GM12878 (cell line): ENCODE measurements around the gene C1orf50. TPM values are rescaled to one million over a fixed set of nuclear protein-coding genes. Genes with fewer than 3 reads are reported as not detected.

Experiments used
- ATAC-seq: fragments of 200-7000 bp; cut with Tn5 transposase; 3 replicates; pipeline ENCODE4 v1.9.1; 2020; ENCODE audit warnings: mild to moderate bottlenecking, moderate library complexity
- BruUV-seq: library from RNA; stranded (reverse); fragments of 400-500 nt; replicated peaks from 2 replicates; lab custom pipeline; 2021; lab: Mats Ljungman, UMichigan
- CTCF ChIA-PET: fragments of 300-600 bp; sonication (Branson Sonifier 250); formaldehyde crosslinking; extraction: SDS; loops from one replicate; lab custom pipeline; 2021; ENCODE audit warnings: inconsistent platforms; lab: Yijun Ruan, JAX
- POLR2A ChIA-PET: fragments of 350-600 bp; formaldehyde crosslinking; extraction: SDS; loops from one replicate; lab custom pipeline; 2021; ENCODE audit warnings: inconsistent platforms; lab: Charles Lee
- RAD21 ChIA-PET: fragments of 300-600 bp; sonication (Branson Sonifier 250); formaldehyde crosslinking; loops from one replicate; lab custom pipeline; 2023; ENCODE audit warnings: antibody characterized with exemption; ENCODE audit not compliant: unreplicated experiment; lab: Charles Lee
- SMC1A ChIA-PET: fragments of 300-600 bp; sonication (Branson Sonifier 250); formaldehyde crosslinking; loops from one replicate; lab custom pipeline; 2023; ENCODE audit not compliant: unreplicated experiment, uncharacterized antibody; lab: Charles Lee
- DNase-seq: peaks from one replicate; pipeline ENCODE4 v3.0.0-alpha.2; 2011; ENCODE audit warnings: low read depth, low spot score
- FAIRE-seq: peaks from 3 replicates; lab custom pipeline; 2011; peaks lifted over from hg19 to GRCh38; lab: Jason Lieb, UNC
- H2AFZ ChIP-seq: 2 replicates; pipeline ENCODE4 v1.6.0; 2011; ENCODE audit warnings: low read depth, low read length, control low read depth; ENCODE audit not compliant: control insufficient read depth
- H3K27ac ChIP-seq: 2 replicates; pipeline ENCODE4 v1.5.1; 2011; ENCODE audit warnings: control low read depth; ENCODE audit not compliant: control insufficient read depth, insufficient read depth
- H3K27me3 ChIP-seq, 2 experiments: replicated peaks in 1 of 2; 2 replicates each; pipeline versions ENCODE4 v1.6.0 to v1.6.1; 2011; ENCODE audit warnings: low read length in 1 of 2; ENCODE audit not compliant: control insufficient read depth in 2 of 2, insufficient read depth in 2 of 2
- H3K36me3 ChIP-seq, 2 experiments: 2 replicates each; pipeline ENCODE4 v1.5.1; 2011; ENCODE audit warnings: low read length in 1 of 2; ENCODE audit not compliant: control insufficient read depth in 2 of 2, insufficient read depth in 2 of 2
- H3K4me1 ChIP-seq: 2 replicates; pipeline ENCODE4 v1.6.1; 2011; ENCODE audit warnings: mild to moderate bottlenecking, low read length, moderate library complexity, mixed read lengths; ENCODE audit not compliant: control insufficient read depth, insufficient read depth
- H3K4me2 ChIP-seq: 2 replicates; pipeline ENCODE4 v1.6.0; 2011; ENCODE audit warnings: control low read depth; ENCODE audit not compliant: control insufficient read depth, insufficient read depth
- H3K4me3 ChIP-seq: fragments of 200-600 bp; sonication (generic); 2 replicates; pipeline ENCODE4 v1.5.1; 2016
- H3K79me2 ChIP-seq: 2 replicates; pipeline ENCODE4 v1.6.0; 2011; ENCODE audit warnings: low read length; ENCODE audit not compliant: control insufficient read depth, insufficient read depth
- H3K9ac ChIP-seq: 2 replicates; pipeline ENCODE4 v1.8.0; 2011; ENCODE audit warnings: low read length, control low read depth, mixed read lengths; ENCODE audit not compliant: control insufficient read depth, insufficient read depth
- H3K9me3 ChIP-seq: replicated peaks from 3 replicates; pipeline ENCODE4 v1.5.1; 2011; ENCODE audit warnings: mild to moderate bottlenecking, low read length; ENCODE audit not compliant: control insufficient read depth, insufficient read depth
- H4K20me1 ChIP-seq: 2 replicates; pipeline ENCODE4 v1.6.0; 2011; ENCODE audit not compliant: control insufficient read depth, insufficient read depth
- ASH2L ChIP-seq: fragments of 300-600, 200-600 bp; sonication (generic); IDR thresholded peaks from 2 replicates; pipeline ENCODE4 v1.6.1; 2017; ENCODE audit warnings: low read depth, mild to moderate bottlenecking, borderline replicate concordance
- BCL11A ChIP-seq: IDR thresholded peaks from 2 replicates; pipeline ENCODE4 v1.6.1; 2011; ENCODE audit warnings: low read depth, low read length
- CEBPB ChIP-seq, 2 experiments: fragments of 150-350 bp in 1 of 2; IDR thresholded peaks; 2 replicates each; pipeline ENCODE4 v1.6.1; 2012 to 2014; ENCODE audit warnings: low read depth in 2 of 2, low read length in 2 of 2, borderline replicate concordance in 1 of 2, inconsistent platforms in 1 of 2
- CHD4 ChIP-seq: fragments of 200-600 bp; sonication (generic); IDR thresholded peaks from 2 replicates; pipeline ENCODE4 v1.6.1; 2016; ENCODE audit warnings: mild to moderate bottlenecking
- CREM ChIP-seq: IDR thresholded peaks from 2 replicates; pipeline ENCODE4 v1.6.1; 2014; ENCODE audit warnings: antibody characterized with exemption, low read depth
- EED ChIP-seq: sonication (generic); IDR thresholded peaks from 2 replicates; pipeline ENCODE4 v1.6.1; 2016; ENCODE audit warnings: antibody characterized with exemption, low read depth
- EP300 ChIP-seq, 2 experiments: fragments of 150-350 bp in 1 of 2; IDR thresholded peaks; 2 replicates each; pipeline ENCODE4 v1.6.1; 2011 to 2012; ENCODE audit warnings: low read depth in 2 of 2, low read length in 2 of 2, borderline replicate concordance in 1 of 2, improper control_type of control experiment in 1 of 2, inconsistent platforms in 1 of 2; ENCODE audit not compliant: control insufficient read depth in 1 of 2
- HDAC2 ChIP-seq: fragments of 200-600 bp; sonication (generic); IDR thresholded peaks from 2 replicates; pipeline ENCODE4 v1.6.1; 2017
- IKZF1 ChIP-seq: fragments of 450-650 bp; conservative IDR thresholded peaks from 2 replicates; pipeline ENCODE4 v1.6.1; 2017; ENCODE audit warnings: antibody characterized with exemption, mild to moderate bottlenecking
- MYB ChIP-seq: fragments of 150-350 bp; IDR thresholded peaks from 2 replicates; pipeline ENCODE4 v1.6.1; 2014; ENCODE audit warnings: mild to moderate bottlenecking, low read depth, low read length, borderline replicate concordance
- NR2C2 ChIP-seq: IDR thresholded peaks from 2 replicates; pipeline ENCODE4 v1.6.1; 2011; ENCODE audit warnings: borderline replicate concordance, low read depth; ENCODE audit not compliant: control insufficient read depth, insufficient read length
- PAX8 ChIP-seq: fragments of 450-650 bp; IDR thresholded peaks from 2 replicates; pipeline ENCODE4 v1.6.1; 2017; ENCODE audit warnings: mild to moderate bottlenecking, moderate library complexity
- RAD51 ChIP-seq: fragments of 450-650 bp; IDR thresholded peaks from 2 replicates; pipeline ENCODE4 v1.6.1; 2016; ENCODE audit warnings: moderate library complexity, mild to moderate bottlenecking, inconsistent platforms
- RFX5 ChIP-seq: IDR thresholded peaks from 2 replicates; pipeline ENCODE4 v1.6.1; 2011; ENCODE audit warnings: low read depth, low read length, improper control_type of control experiment
- SIN3A ChIP-seq: IDR thresholded peaks from 2 replicates; pipeline ENCODE4 v1.6.1; 2012; ENCODE audit warnings: low read depth, low read length, improper control_type of control experiment
- SMAD5 ChIP-seq: IDR thresholded peaks from 2 replicates; pipeline ENCODE4 v1.6.1; 2016; ENCODE audit warnings: antibody characterized with exemption, low read depth
- SRF ChIP-seq, 2 experiments: IDR thresholded peaks; 2 replicates each; pipeline ENCODE4 v1.6.1; 2011; ENCODE audit warnings: low read depth in 2 of 2, low read length in 2 of 2, mild to moderate bottlenecking in 1 of 2, moderate library complexity in 1 of 2
- SUPT20H ChIP-seq: IDR thresholded peaks from 2 replicates; pipeline ENCODE4 v1.6.1; 2011; ENCODE audit warnings: low read depth, mild to moderate bottlenecking, low read length, moderate library complexity, borderline replicate concordance; ENCODE audit not compliant: control insufficient read depth
- TCF3 ChIP-seq: IDR thresholded peaks from 2 replicates; pipeline ENCODE4 v1.6.1; 2012; ENCODE audit warnings: low read depth, mild to moderate bottlenecking, low read length, borderline replicate concordance; ENCODE audit not compliant: insufficient read depth
- ZBTB11 ChIP-seq: fragments of 450-650 bp; formaldehyde crosslinking; IDR thresholded peaks from 2 replicates; pipeline ENCODE4 v1.5.0; 2022; ENCODE audit warnings: mild to moderate bottlenecking, missing genetic modification characterization
- ZSCAN29 ChIP-seq: fragments of 450-650 bp; IDR thresholded peaks from 2 replicates; pipeline ENCODE4 v1.6.1; 2017; ENCODE audit warnings: mild to moderate bottlenecking, moderate library complexity
- WGBS: methylation state at CpG from one replicate; pipeline ENCODE4 v1.1.6; 2016; ENCODE audit warnings: low lambda C conversion rate; ENCODE audit not compliant: insufficient replicate concordance, insufficient coverage; ENCODE audit errors: missing lambda C conversion rate; 5-methylcytosine and 5-hydroxymethylcytosine counted together
- in situ Hi-C: fragments of 300-500 bp; cut with MboI; formaldehyde crosslinking; loops from 9 replicates; pipeline ENCODE4 v1.14.3; 2018; ENCODE audit warnings: mixed read lengths
- intact Hi-C: fragments of 100-400 bp; cut with micrococcal nuclease; formaldehyde crosslinking; loops from one replicate; pipeline ENCODE4 v1.14.2; 2022; ENCODE audit not compliant: unreplicated experiment
- polyA plus RNA-seq, 11 experiments: library from polyadenylated mRNA; depleted of rRNA in 4 of 11; unstranded in 6 of 11; stranded (reverse) in 5 of 11; fragments of >200 nt; fragmentation: Nextera tagmentation in 4 of 11; fragmentation: Illumina TruSeq in 1 of 11; extraction: Ambion mirVana in 4 of 11; extraction: Trizol in 1 of 11; gene quantifications; 1 replicate in 1 of 11; 2 replicates in 10 of 11; pipeline versions ENCODE4 v1.2.1 to v1.2.3, GENCODE V29; 2011 to 2016; ENCODE audit warnings: inconsistent platforms in 2 of 11, missing spikeins in 2 of 11, low read depth in 1 of 11
- total RNA-seq, 4 experiments: library from RNA; depleted of rRNA in 3 of 4; stranded (reverse); fragments of >200 nt in 3 of 4; fragmentation: Illumina TruSeq in 1 of 4; extraction: Trizol in 1 of 4; gene quantifications; 2 replicates each; pipeline versions ENCODE4 v1.2.1 to v1.2.3, GENCODE V29; 2013 to 2021

The C1orf50 gene
- total and polyA plus RNA-seq, 10 of the 15 experiments (the other 5 are each of a cell fraction or from before 2014, with no cell fraction given): 1.2 to 10.7 (median 6.7) TPM

GRCh38 chr1:42758641-42759040 is 8.4 kb upstream of the C1orf50 start (continued):
- no peak for TF ChIP-seq SRF (IDR thresholded peaks at IDR 0.05; ENCODE audit: low read depth in 2 of 2, low read length in 2 of 2)

- ATAC-seq (no peak), DNase-seq (no peak), FAIRE-seq (no peak)
- Histone ChIP-seq H3K4me2 (no peak overlapping the region), H2AFZ (no peak overlapping the region), H3K27me3 (no peaks in the 10 kb centered on the region), H3K4me1 (no peaks in the 10 kb centered on the region), H3K9ac (no peak overlapping the region), H3K36me3 (peaks cover 9 to 11% of the 10 kb centered on the region in 2 experiments; a peak in 3 of 4 replicates), H4K20me1 (no peaks in the 10 kb centered on the region), H3K4me3 (no peak overlapping the region), H3K27ac (no peak overlapping the region), H3K9me3 (no peaks in the 10 kb centered on the region), H3K79me2 (peaks cover 2% of the 10 kb centered on the region)
- TF ChIP-seq CREM (no peak), IKZF1 (no peak), ASH2L (no peak), ZBTB11 (no peak), SIN3A (no peak), EP300 (IDR thresholded peaks at IDR 0.05; ENCODE audit: borderline replicate concordance in 1 of 2, control insufficient read depth in 1 of 2, low read depth in 2 of 2, low read length in 2 of 2) (no peak), RAD51 (no peak), RFX5 (no peak), SMAD5 (no peak), EED (no peak), PAX8 (no peak), CEBPB (IDR thresholded peaks at IDR 0.05; ENCODE audit: borderline replicate concordance in 1 of 2, low read depth in 2 of 2, low read length in 2 of 2) (no peak), ZSCAN29 (no peak), HDAC2 (no peak), MYB (no peak), BCL11A (no peak), CHD4 (no peak), SUPT20H (no peak), NR2C2 (no peak), TCF3 (no peak)
- ChIA-PET POLR2A (interaction anchor here (1.0 kb wide), 1 partner anchor 9 kb away, joined by 3 read pairs; no protein-coding TSS in a partner anchor), CTCF (interaction anchor here (0.6 to 2.3 kb wide), 8 partner anchors 14 to 415 kb away, joined by 3 to 12 read pairs (median 4); partner anchors contain the start of gene ZNF691), SMC1A (interaction anchor here (0.7 to 2.6 kb wide), 3 partner anchors 181 to 630 kb away, joined by 3 to 9 read pairs (median 7); no protein-coding TSS in a partner anchor), RAD21 (interaction anchor here (1.2 to 1.5 kb wide), 2 partner anchors 181 to 315 kb away, joined by 3 to 4 read pairs; no protein-coding TSS in a partner anchor)
- in situ Hi-C loops (no loop called here), intact Hi-C loops (no loop called here)
- 99% methylated on average over 9 of the region's 9 CpGs for WGBS
- BruUV-seq: no TSS peak
Measured at GRCh38 chr1:42759114-42759513, 7.9 kb upstream of the C1orf50 start.
